GM12891 (cell line): Measurements from ENCODE around the gene PIGU.
"Not testable (repeated sequence)": the region's sequence is repeated elsewhere in the genome, so short reads cannot be mapped to it uniquely, and the experiment has no call there.

ENCODE experiments used
- DNase-seq: peaks from one replicate; pipeline ENCODE4 v3.0.0; 2011; ENCODE audit warnings: low spot score; ENCODE audit not compliant: insufficient read length
- FAIRE-seq: peaks from 2 replicates; lab custom pipeline; 2011; peaks lifted over from hg19 to GRCh38; lab: Jason Lieb, UNC
- PAX5 ChIP-seq: IDR thresholded peaks from 2 replicates; pipeline ENCODE4 v1.6.1; 2011; ENCODE audit warnings: low read length, moderate library complexity, mild to moderate bottlenecking; ENCODE audit not compliant: insufficient read depth, severe bottlenecking
- POLR2A ChIP-seq: IDR thresholded peaks from 2 replicates; pipeline ENCODE4 v1.6.1; 2011; ENCODE audit warnings: low read depth, low read length, control low read depth
- POLR2AphosphoS5 ChIP-seq: IDR thresholded peaks from 2 replicates; pipeline ENCODE4 v1.6.1; 2011; ENCODE audit warnings: low read depth, low read length, control low read depth
- POU2F2 ChIP-seq: IDR thresholded peaks from 2 replicates; pipeline ENCODE4 v1.6.1; 2011; ENCODE audit warnings: low read depth, mild to moderate bottlenecking, control low read depth, low read length, moderate library complexity
- SPI1 ChIP-seq: IDR thresholded peaks from 2 replicates; pipeline ENCODE4 v1.6.1; 2011; ENCODE audit warnings: low read depth, low read length, control low read depth
- TAF1 ChIP-seq: IDR thresholded peaks from 2 replicates; pipeline ENCODE4 v1.6.1; 2011; ENCODE audit warnings: low read depth, low read length, control low read depth

PIGU gene

DNA sequence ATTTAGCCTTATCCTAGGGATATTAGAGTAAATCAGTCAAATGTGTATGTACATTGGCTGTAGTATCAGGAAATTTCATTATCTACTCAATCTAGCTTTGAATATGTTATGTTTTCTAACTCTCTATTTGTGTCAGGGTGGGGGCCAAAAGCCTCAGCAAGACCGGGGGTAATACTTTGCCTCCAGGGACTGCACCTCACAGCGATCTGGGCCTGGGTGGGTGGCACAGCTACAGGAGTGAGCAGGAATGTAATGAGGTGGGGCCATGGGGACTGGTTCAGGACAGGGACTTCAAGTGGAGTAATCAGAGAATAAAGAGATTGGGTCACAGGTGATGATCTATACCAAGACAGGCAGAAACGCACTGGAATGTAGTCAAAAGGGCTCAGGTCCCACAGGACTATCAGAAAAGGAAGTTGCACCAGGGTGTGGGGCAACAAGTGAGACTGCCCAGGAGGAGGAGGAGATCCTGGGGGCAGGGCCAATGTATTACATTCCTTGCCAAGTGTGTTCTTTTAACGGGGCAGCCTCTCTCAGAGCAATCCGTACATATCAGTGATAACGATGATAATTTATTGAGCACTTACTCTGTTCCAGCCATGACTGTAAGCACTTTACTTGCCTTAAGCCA, 54.0 kb downstream of the PIGU start:
- TF ChIP-seq SPI1 (no peak), POLR2AphosphoS5 (no peak), POLR2A (no peak), TAF1 (no peak), POU2F2 (no peak), PAX5 (no peak)
- DNase-seq (no peak), FAIRE-seq (no peak)

DNA sequence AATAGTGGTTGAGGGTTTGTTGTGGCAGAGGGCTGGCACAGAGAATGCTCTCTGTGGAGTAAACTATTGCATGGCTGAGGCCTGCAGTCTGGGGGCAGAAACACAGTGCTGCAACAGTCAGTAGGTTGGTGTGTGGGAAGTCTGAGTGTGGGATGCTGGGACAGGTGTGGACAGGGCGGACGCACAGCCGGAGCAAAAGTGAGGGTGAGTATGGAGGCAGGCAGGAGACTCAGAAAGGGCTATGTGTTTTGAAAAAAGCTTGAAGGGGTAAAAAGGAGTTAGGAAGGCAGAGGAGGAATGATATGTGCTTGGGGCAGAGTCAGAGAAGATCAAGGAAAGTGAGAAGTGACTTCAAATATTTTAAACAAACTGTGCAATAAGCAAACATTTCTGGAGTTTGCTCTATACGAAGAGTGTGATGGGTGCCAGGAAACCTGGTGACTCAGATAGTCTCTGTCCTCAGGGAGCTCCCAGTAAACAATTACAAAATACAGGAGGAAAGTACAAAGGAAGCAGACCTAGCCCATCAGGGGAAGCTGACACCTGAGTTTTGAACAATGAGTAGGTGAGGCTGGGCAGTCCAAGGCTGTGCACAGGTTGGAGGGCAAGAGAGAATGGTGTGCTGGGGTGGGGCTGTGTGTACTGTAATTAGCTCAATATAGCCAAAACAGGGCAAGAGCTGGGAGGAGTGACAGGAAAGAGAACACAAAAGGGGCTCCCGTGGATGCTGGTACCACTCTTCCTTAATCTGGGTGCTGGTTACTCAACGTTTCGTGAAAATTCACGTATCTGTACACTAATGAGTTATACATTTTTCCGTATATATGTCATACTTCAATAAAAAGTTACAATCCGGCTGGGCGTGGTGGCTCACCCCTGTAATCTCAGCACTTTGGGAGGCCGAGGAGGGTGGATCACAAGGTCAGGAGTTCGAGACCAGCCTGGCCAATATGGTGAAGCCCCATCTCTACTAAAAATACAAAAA, 55.2 kb downstream of the PIGU start:
- no peak for FAIRE-seq
- no peak for DNase-seq
- no peak for TF ChIP-seq PAX5
- TF ChIP-seq SPI1, result no peak
- TF ChIP-seq POLR2AphosphoS5, result no peak
- TF ChIP-seq POLR2A, result no peak
- TF ChIP-seq TAF1, result no peak
- TF ChIP-seq POU2F2, result no peak

GRCh38 chr20:34621036-34621343, 55.9 kb downstream of the PIGU start:
- no peak for TF ChIP-seq POLR2A
- TF ChIP-seq SPI1, result no peak
- TF ChIP-seq POLR2AphosphoS5, result no peak
- TF ChIP-seq PAX5, result no peak
- no peak for TF ChIP-seq POU2F2
- TF ChIP-seq TAF1, result no peak
- no peak for FAIRE-seq
- no peak for DNase-seq

GRCh38 chr20:34618676-34619075, 58.2 kb downstream of the PIGU start:
- no peak for FAIRE-seq

GRCh38 chr20:34616913-34617312, 60.0 kb downstream of the PIGU start:
- not testable (repeated sequence) for DNase-seq, FAIRE-seq

More at GRCh38 chr20:34618676-34619075, 58.2 kb downstream of the PIGU start:
- TF ChIP-seq PAX5, result no peak
- no peak for TF ChIP-seq SPI1
- no peak for TF ChIP-seq POLR2A
- TF ChIP-seq TAF1, result no peak
- no peak for TF ChIP-seq POU2F2
- TF ChIP-seq POLR2AphosphoS5, result no peak
- DNase-seq, result no peak

DNA sequence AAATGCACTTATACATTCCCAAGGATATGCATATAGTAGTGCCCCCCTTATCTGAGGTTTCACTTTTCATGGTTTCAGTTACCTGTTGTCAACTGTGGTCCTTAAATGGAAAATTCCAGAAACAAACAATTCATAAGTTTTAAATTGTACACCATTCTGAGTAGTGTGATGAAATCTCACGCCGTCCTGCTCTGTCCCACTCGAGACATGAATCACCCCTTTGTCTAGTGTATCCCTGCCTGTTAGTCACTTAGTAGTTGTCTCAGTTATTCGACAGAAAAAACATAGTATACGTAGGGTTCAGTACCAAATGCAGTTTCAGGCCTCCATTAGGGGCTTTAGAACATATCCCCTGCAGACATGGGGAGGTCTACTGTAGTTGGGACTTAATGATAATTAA, 61.4 kb downstream of the PIGU start:
- FAIRE-seq (no peak), DNase-seq (no peak)
- TF ChIP-seq TAF1, result no peak
- no peak for TF ChIP-seq POLR2A
- no peak for TF ChIP-seq POLR2AphosphoS5
- no peak for TF ChIP-seq POU2F2
- no peak for TF ChIP-seq SPI1
- TF ChIP-seq PAX5, result no peak

- FAIRE-seq, DNase-seq: not testable (repeated sequence)
These were observed 64.9 kb downstream of the PIGU start for GRCh38 chr20:34611976-34612375.

- no peak for TF ChIP-seq POLR2A
- no peak for TF ChIP-seq POLR2AphosphoS5
- TF ChIP-seq TAF1, result no peak
- no peak for TF ChIP-seq POU2F2
- TF ChIP-seq SPI1, result no peak
- no peak for TF ChIP-seq PAX5
- FAIRE-seq (no peak), DNase-seq (no peak)
These were observed 69.8 kb downstream of the PIGU start for GRCh38 chr20:34607066-34607465.

- no peak for DNase-seq
- FAIRE-seq, result no peak
- TF ChIP-seq TAF1, result no peak
These were observed 71.7 kb downstream of the PIGU start for GRCh38 chr20:34604980-34605788.

GRCh38 chr20:34600892-34601653, 75.8 kb downstream of the PIGU start:
- DNase-seq (no peak), FAIRE-seq (no peak)
- TF ChIP-seq PAX5 (no peak), SPI1 (no peak), TAF1 (no peak), POLR2AphosphoS5 (no peak), POLR2A (no peak), POU2F2 (no peak)
